IPS-NIHi11 (cell line): Measurements from ENCODE around the gene KDELR3.

Source experiments
- DNase-seq: peaks from one replicate; pipeline ENCODE4 v3.0.0; 2012; ENCODE audit warnings: mixed read lengths, low spot score

The KDELR3 gene

DNA sequence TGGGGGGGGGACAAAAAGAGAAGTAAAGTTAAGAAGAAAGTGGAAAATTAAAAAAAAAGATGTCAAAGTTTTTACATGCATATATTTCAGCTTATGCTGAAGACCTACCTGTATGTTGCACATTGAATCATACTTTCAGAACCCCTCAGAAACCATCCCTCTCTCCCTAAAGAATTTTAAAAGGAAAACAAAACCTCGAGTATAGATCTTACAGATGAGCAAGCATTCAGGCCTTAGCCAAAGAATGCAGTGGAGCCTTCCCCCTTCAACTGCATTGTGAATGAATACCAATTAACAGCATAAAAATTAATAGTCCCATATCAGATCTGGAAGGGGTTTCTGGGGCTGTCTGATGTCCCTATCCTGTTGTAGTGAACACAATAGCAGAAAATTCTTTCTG lies 16.3 kb downstream of the KDELR3 start:
- no peak for DNase-seq

DNA sequence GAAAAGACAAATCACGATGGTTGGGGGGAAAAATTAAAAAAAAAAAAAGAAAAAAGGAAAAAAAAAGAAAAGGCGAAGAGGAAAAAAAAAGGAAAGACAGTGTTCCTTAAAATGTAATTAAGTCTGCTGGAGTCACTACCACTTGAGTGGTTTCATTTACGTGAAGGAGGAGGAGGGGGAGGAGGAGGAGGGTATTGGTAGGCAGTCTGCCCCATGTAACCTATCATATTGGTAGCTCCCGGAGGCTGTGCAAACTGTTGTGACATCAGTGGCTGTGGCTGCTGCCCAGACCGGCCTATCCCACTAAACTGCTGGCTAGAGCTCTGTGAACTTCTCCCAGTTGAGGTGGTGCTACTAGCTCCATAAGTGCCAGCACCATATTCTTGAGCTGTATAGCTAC lies 17.9 kb downstream of the KDELR3 start:
- no peak for DNase-seq

DNA sequence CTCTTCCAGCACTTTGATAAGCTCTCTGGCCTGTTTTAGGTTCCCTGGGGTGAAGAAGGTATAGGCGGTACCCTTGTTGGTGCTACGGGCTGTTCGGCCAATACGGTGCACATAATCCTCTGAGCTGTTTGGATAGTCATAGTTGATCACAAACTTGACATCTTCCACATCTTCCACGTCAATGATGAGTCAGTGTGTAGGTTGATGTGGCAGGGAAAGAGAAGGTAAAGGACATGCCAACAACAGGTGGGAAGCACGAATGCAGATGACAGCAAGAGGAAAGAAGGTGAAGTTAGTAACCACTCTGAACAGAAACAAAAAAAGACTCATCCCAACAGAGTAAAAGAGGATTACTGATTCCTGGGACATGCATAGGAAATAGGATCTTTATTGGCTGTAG lies 20.1 kb downstream of the KDELR3 start:
- no peak for DNase-seq

DNA sequence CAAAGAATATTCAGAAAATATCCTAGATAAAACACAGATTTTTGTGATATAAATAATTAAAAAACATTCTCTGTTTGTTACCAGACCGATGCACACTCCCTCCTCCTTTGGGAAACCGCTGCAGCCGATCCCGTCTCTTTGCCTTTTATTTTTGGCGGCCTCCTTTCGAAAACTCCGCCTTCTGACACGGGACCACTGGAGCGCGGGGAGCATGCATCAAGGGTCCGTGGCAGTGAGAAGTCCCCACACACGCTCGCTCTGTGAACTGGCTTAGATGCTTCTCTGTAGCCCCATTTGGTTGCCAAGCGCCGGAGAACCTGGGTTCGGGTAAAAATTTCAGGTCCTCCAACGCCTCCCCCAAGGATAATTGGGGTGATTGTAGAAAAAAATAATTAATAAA lies 21.2 kb downstream of the KDELR3 start:
- DNase-seq = no peak

DNA sequence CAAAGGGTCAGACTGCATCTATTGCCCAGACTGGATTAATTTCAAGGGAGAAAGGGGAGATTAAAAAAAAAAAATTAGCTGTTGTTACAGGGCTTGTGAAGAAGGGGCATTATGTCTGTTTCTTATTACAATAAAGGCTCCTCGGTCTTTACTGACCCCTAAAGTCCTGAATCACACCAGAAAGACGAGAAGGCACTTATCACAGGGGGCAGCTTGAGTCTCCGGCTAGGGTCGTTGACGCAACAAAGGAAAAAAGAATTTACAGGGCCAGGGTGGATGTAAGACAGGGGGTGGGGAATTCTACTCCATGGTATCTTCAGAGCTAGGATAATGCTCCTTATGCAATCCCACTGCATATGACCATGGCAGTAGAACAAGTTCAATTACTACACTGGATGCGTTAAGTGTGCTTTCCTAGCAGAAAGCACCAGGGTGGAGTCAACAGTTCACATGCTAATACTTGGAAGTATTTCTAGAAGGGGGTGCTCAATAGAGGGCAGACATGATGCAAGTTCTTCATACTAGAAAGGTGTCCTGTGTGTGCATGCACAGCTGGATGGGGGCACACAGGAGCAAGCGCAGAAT lies 21.8 kb downstream of the KDELR3 start:
- no peak for DNase-seq

DNA sequence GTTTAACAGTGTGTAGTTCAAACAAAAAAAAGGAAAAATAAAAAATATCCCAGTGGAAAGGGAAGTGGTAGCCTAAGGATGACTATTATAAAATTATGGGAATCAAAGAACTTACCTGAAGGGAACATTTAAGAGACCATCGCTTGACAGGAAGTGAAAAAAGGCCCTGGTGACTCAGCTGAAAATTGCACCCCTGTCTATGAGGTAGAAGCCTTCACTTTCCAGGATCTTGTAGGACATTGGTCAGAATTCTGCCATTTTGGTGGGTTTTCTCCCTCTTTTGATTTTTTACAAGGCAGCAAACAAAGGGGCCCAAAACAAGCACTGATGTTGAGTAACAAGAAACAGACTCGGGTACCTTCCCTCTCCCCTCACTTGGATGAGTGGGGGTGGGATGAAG lies 22.6 kb downstream of the KDELR3 start:
- DNase-seq = no peak

DNA sequence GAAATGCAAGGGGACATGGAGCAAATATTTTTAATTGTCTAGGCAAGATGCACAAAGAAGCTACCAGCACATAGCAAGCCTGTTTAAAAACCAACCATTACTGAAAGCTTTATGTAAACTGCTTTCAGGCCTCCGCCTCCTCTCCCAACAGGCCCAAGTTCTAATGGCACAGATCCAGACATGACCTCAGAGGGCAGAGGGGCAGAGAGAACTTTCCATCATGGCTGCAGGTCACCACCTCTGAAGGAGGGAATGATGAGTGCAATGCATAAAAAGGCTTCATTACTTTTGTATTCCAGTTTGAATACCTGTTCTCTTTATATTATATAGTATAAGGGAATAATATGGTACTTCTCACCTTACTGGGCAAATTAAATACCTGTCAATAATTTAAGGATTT lies 23.0 kb downstream of the KDELR3 start:
- no peak for DNase-seq

DNA sequence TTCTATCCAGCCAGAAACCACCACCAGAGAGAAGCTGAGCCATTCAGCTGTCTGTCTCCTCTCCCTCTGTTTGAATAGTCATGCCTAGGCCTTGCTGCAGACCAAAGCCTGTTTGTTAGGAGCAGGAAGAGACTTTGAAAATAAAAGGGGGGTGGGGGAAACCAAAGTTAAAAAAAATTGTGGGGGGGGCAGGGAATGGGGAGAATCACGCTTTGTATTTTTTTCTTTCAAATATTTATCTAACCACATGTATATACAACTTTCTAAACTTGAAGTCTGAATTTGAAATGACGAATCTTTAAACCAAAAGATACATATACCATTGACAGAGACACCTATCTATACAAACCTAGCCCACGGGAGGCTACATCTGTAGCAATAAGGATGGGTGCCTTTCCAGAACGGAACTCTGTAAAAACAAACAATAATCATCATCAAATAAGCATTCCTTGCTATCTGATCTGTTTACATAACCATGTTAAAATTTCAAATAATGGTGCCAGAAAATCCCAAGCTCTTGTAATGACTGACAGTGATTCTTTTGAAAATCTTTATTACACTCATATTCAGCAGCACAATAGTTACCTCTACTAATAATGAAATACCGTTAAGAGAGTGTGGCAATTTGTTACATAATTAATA lies 23.9 kb downstream of the KDELR3 start:
- DNase-seq = no peak

DNA sequence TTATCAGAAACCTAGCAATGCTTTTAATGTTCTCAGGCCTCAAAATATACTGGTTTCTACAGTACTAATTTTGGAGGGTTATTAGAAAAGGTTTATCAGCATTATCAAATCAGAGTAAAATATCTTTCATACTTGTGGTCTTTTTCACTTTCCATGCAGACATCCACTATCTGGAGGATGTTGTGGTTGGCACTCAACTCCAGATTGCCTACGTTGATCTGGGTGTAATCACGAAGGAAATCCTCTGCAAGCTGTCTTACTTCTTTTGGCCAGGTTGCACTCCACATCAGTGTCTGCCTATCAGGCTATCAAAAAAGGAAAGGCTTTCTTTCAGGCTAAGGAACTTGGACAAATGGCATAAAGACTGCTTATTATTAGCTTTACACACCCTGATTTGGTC lies 26.6 kb downstream of the KDELR3 start:
- DNase-seq = no peak

DNA sequence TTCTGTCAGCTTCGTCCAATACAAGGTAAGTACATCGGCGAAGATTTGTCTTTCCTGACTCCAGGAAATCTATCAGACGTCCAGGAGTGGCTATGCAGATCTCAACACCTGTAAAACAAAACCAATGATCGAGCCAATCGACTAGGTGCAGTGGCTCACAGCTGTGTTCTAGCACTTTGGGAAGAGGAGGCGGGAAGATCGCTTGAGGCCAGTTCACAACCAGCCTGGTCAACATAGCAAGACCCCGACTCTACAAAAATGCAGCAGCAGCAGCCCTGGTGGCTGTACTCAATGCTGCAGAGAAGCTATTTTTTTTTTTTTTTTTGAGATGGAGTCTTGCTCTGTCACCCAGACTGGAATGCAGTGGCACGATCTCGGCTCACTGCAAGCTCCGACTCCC lies 27.0 kb downstream of the KDELR3 start:
- no peak for DNase-seq

DNA sequence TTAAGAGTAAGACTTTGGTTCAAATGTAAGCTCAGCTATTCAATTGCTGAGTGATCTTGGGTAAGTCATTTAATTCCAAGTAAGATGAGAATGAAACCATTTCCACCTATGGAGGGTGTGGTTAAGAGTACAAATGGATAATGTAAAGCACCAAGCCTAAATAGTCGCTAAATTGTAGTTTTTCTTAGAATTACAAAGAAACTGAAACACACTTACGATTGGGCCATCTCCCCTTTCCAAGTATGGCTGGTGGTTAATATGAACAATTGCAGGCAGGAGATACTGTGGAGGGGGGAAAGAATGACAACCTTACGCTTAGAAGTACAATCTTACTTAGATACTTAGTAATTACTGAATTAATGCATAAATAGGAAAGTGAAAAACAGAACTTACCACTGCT lies 30.0 kb downstream of the KDELR3 start:
- DNase-seq = no peak

DNA sequence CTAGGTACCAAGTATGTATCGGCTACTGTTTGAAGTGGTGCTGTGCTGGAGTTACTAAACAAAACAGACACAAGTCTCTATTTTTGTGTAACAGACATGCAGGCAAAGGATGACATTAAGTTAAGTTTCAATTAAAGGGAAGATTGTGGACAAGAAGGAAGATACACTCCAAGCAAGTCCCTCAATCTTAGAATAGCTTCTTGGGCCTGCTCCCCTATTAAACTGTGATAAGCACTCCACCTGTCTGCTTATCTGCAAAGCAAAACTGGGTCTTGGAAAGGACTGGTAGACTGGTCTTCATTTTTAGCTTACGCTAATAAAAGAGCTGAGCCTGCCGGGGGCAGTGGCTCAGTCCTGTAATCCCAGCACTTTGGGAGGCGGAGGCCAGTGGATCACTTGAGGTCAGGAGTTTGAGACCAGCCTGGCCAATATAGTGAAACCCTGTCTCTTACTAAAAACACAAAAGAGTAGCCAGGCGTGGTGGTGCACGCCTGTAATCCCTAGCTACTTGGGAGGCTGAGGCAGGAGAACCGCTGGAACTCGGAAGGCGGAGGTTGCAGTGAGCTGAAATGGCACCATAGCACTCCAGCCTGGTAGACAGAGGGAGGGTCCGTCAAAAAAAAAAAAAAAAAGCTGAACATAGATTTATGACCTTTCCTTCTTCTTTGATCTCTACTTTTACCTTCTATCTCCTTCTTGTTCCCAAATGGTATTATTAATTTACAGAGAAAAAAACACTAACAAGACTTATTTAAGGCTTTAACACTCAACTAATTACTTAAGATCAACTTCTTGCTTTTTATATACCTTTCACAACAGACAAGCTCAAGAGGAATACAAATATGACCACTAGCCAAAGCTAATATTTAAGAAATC lies 34.1 kb downstream of the KDELR3 start:
- DNase-seq = no peak

DNA sequence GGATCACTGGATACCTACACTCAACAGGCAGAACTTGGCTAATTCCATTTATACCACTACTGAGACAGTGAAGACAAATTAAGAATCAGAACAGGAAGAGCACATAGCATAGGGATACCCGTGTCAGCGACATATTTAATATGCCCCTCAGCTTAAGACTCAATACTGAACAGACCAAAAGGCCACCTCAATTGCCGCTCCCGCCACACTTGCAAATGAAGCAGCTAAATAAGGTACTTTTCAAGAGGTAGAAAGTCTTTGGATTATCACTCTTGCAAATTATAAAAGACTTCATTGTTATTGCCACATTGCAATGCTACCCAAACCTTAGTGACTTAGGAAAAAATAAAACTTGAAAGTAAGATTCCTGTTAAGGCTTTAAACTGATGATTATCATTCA lies 35.1 kb downstream of the KDELR3 start:
- no peak for DNase-seq

DNA sequence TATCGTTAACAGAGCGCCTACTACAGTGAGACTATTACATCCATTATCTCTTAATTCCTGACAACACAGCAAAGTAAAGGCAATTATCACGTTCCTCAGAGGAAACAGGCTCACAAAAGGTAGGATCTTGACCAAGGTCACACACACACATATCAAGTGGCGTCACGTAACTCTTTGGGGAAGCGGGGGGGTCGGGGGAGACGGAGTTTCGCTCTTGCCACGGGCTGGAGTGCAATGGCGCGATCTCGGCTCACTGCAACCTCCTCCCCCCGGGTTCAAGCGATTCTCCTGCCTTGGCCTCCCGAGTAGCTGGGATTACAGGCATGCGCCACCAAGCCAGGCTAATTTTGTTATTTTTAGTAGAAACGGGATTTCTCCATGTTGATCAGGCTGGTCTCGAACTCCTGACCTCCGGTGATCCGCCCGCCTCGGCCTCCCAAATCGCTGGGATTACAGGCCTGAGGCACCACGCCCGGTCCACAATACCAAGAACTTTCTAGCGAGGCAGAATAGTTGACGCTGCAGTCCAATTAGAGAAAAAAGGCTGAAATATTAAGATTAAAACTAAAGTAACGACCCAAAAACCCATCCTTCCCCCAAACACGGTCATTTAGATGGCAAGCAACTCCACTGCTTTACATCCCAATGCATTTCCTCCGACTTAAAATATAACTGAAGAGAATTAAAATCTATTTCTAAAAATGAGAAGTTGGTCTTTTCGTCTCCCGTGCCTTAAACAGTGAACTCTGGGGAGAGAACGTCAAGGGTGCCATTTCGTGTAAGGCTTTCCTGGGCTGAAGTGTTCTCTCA lies 37.0 kb downstream of the KDELR3 start:
- DNase-seq = no peak

DNA sequence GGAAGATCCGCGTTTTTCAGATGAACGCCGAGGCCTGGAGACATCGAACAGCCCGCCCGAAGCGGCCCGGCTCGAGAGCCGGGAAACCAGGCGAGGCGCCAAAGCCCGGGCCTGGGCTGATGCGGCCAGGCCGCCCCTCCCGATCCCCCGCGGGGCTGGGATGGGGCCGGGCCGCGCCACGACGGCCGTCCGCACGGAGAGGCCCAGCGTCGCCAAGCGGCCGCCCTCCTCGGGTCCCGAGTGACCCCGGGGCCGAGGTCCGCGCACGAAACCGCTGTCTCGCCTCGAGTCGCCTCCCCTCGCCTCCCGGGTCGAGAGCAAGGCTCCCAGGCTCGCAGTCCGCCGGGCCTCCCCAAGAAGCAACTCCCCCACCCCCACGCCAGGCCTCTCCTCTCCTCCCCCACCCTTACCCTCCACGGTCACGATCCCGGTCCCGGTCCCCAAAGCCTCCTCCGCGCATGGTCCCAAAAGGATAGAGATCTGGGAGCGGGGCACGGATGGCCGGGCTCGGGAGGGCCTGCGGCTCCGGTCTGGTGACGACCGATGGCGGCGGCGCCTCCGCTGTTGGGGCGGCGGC lies 37.7 kb downstream of the KDELR3 start:
- DNase-seq = peak; percentile 83

DNA sequence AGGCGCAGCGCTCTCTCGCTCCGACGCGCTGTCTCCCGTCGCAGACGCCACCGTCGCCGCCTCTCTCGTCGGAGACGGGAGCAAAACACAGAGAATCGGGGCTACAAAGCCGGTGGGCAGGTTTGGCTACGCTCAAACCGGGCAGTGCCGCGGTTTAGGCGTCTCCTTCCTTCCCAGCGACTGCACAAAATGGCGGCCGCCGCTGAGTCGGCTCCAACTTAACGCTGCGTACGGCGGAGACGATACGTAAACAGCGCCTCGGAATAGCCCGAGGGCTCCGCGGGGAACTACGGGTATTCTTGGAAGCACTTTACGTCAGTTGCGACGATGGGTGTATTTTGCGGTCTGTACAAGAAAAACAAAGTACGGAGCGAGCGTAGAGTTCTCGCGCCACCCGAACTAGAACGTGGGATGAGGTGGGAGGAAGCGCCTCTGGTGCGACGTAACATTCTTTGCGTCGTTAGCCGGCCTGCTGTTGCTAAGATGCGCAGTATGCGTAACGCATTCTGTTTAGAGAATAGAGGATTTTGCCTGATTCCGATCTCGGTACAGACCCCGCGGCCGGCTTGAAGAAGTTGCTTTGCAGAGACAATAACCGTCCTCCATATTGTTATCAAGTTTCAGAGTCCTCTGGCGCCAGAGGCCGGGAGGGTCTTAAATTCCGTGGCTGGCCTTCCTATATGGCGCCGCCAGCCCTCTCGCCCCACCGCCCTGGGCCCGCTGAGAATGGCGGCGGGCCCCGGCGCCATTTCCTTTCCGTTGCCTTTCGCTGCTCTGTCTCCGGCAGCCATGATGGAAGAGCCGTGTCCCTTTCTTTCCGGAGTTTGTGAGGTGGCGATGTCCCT lies 38.4 kb downstream of the KDELR3 start, which contains the start of gene DDX17:
TSS of gene DDX17 (minus strand) at position 194 of the 845 bp plus-strand sequence.
- peak; percentile 93 for DNase-seq

DNA sequence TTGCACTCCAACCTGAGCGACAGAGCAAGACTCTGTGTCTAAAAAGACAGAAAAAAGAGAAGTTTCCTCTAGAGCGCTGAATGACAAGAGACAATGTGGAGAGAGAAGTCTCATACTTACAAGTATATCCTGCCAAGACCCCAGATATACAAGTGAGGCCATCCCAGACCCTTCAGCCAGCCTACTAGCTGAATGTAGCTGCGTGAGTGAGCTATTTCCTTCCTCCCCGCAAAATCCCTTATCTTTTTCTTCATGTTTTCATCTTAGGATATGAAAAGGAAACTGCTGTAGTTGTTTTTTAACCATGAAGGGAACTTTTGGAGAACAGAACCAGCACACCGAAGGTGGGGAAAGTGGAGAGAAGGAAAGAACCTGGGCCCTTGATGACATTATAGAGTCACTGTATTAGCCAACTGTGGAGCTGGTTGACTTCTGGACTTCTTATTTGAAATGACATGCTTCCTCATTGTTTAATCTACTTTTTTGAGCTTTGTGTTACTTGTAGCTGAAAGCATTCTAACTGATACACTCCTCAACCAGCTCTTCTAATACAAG lies 42.6 kb downstream of the KDELR3 start:
- DNase-seq = no peak

DNA sequence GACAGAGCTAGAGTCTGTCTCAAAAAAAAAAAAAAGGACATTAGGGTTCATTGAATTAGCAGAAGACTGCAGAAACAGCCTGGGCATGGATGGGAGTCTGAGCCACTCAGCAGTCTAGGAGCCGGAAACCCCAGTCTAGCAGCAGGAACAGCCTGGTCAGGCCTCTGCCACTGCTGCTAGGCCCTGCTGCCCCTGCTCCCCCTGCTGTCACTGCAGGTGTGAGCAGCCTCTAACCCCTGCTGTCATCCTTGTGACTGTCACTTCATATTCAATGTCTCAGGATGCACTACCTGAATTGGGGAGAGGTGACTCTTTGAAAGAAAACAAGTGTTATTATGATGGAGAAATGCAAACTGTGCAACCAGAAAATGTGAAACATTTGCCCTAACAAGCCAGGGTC lies 45.2 kb downstream of the KDELR3 start:
- DNase-seq = peak; percentile 57

DNA sequence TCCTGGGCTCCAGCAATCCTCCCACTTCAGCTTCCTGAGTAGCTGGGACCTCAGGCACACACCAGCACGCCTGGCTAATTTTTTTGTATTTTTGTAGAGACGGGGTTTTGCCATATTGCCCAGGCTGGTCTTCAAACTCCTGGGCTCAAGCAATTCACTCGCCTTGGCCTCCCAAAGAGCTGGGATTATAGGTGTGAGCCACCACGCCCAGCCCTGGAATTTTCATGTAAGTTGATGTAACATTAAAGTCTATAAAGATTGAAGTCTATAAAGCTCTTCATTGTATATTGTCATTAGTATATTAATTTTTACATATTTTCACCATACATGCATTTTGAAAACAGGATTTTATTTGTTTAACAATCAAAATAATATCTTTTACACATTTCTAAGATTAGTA lies 50.7 kb downstream of the KDELR3 start:
- no peak for DNase-seq

DNA sequence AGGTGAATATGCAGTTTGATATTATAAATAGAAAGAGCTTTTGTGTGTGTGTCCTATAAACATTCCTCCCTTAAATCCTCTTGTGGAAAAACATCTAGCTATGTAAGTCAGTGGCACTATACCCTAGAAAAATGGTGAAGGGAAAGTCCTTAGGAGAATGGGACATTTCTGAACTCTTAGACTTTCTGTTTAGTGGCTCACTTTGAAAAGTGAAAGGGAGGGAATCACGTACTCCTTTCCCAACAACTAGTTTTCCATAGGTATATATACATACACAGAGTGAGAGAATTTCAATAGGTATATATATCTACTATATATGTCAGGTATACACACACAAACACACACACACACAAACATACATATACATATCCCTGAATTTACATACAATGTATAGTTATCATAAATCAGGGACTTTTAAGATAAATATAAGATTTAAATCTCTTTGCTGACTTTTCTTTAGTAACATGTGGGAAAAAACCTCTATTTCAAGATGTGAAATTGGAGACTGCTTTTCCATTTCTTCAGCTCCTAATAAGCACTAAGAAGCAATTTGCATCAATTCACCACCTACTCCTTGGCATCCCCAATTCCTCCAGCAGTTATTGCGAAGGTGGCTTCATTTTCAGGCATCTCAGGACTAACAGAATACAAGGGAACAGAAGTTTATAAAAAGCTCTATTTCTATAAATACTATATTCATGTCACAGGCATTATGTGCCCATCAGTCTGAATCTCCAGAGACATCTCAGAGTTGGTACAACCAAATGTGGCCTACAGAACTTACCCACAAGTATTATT lies 51.8 kb downstream of the KDELR3 start:
- no peak for DNase-seq
